ENCODE measurements around the gene SMPD4.
"Not testable (repeated sequence)": the region's sequence is repeated elsewhere in the genome, so short reads cannot be mapped to it uniquely, and the experiment has no call there.

SMPD4 gene

DNA sequence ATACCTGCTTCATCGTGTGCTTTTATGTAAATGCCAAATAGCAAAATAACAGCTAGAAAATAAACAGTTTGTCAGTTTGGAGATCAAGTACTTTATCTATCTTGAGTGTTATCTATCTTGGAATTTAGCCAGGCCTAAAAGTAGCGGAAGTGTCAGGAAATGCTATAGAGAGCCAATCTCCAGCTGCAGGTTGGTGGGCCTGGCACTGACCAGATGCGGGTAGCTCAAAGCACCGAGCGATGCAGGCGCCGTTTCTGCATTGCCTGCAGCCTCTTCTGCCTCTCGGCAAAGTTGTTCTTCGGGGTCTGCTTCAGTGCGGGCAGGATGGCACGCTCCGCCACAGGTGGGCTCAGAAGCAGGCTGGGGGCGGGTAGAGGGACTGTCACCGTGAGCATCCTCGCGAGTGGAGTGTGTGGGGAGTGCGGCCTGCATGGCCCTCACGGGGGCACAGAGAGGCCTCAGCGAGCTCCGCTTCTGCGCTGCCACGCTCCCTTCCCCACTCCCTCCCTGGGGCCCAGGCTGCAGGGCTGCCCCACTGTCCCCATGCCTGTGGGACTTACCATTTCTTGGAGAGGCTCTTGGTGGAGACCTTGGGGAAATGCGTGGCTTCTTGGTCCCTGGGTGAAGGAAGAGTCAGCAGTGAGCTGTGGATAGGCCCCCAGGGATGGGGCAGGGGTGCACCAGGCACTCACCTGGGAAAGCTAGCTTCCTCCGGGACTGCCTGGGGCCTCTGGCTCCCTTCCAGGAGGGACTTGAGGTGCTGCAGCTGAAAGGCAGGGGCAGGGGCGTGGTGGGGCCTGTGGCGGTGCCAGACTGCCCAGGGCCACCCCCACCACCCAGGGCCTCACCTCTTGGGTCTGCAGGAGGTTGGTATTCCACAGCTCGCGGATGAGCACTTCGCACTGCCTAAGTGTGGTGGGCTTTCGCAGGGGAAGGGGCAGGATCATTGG, 41.8 kb downstream of the SMPD4 start:
- not testable (repeated sequence) for DNase-seq (ENCODE audit: low read depth)

DNA sequence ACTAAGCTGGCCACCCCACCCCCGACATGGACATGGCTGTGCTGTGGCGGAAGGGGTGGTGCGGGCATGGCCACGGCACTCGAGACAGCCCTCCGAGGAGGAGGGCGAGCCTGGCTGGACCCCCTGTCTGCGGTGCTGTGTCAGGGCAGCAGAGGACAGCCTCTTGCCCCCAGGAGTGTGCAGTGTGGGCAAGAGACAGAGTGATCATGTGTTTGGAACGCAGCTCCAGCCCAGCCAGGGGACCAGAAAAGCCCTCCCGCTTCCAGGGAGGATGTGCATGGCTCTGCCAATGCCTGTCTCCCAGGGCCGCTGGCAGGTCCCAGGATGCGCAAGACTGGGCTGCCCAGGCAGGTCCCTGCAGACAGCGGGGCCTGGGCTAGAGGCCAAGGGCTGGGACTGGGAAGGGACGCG, 42.6 kb downstream of the SMPD4 start:
- not testable (repeated sequence) for DNase-seq (ENCODE audit: low read depth)

DNA sequence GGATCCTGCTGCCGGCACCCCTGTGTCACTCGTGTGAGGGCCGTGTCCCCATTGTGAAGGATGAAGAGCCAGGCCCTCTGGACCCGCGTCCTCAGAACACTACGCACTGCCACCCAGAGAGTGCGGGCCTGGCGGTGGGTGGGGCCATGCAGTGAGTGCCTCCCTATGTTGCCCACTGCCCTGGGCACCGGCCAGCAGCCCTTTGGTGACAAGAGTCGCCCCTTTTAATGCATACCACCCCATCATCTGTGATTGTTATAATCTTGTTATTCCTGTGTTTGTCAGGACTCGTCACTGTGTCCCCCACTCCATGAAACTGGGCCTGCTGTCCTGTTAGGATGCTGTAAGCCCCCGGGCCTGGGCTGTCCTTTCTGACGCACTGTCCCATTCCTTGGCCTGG, 43.1 kb downstream of the SMPD4 start:
- DNase-seq (ENCODE audit: low read depth) = not testable (repeated sequence)

DNA sequence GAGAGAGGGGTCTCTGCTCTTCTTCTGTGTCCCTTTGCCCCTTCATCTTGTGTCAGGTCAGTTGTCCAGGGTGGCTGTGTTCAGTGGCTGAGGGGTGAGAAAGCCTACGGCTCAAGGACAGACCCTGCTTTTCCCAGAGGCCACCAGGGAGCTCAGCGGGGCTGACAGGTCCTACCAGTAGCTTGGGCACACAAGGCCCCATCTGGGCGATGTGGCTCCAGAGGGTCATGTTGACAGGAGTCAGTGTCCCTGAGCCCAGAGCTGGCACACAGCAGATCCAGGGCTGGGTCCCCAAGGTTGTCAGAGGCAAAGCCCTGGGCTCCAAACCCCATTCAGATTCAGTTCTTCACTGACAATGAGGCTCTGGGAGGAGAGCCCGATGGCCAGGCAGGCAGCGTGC, 44.3 kb downstream of the SMPD4 start:
- DNase-seq (ENCODE audit: low read depth) = not testable (repeated sequence)

DNA sequence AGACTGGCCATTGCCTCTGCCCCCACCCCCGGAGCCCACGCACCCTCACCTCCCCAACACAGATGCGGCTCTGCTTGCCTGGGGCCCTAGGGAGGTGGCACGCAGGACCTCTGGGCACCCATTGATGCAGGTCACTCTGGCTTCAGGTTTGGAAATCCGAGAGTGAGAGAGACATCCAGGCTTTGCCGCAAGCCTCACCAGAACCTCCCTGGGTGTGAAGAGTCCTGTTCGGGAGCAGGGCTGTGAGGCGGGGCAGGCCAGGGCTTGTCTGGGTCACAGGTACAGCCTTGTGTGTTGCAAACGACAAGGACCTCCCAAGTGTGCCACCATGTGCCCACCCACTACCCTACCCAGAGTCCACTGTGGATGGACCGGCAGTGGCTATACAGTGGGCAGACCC, 44.9 kb downstream of the SMPD4 start:
- not testable (repeated sequence) for DNase-seq (ENCODE audit: low read depth)

DNA sequence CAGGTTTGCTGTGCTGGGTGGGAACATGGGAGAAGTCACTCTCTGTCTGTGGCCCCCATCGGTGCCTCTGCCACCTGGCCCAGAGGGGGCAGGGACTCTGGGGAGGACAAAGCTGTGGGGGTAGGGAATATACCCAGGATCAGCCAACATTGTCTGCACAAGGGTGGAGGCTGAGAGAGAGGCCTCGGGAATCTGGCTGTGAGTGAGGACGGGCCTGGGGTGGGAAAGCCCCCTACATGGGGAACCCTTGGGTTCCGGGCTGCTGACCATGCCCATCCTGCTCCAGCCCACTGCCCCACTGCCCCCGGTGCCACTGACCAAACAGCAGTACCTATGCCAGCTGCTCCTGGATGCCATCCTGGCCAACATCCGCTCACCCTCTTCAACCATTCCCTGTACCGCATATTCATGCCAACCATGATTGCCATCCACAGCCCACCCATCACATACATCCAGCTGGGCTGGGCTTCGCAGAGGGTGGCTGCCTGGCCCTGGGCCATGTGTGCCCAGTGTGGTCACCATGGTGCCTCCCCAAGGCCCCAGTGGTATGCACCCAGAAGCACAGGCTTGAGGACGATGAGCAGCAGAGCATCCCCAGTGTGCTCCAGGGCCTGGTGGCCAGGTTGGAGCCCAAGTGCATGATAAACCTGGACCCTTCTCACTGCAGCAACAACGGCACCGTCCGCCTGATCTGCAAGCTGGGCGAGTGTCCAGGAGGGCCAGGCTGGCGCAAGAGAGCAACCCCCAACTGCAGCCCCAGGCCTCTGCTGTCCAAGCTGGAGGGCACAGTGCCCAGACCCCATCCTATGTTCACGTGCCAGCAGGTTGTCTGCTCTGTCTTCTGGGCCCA, 45.5 kb downstream of the SMPD4 start:
- no peak for DNase-seq (ENCODE audit: low read depth)

DNA sequence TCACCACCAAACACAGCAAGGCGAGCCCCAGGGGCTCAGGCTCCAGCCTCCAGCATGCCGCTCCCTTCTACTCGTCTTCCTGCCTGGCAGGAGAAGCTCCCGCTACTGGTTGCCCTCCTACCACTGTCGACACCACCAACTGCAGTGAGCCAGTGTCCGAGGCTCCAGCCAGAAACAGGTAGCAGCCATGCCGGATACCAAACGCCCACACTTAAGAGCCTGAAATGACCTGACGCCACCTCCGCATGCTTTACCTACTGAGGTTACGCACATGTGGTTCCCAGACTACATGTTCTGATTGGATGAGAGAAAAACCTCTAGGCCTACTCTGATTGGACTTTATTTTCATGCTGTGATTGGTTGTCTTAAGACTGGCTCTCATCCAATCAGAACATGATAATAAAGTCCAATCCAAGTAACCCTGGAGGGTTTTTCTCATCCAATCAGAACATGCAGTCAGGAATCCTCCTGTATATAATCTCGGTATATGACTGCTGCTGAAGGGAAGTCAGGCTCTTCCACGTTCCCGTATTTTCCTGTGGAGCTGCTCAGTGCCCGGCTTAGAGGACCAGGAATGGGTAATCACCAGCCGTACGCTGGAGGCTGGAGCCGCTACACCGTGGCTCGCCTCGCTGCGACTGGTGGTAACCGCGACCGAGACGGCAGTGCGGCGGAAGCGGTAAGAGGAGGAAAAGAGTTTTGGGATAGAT, 52.1 kb downstream of the SMPD4 start, which contains the start of gene POTEF:
Gene POTEF, minus strand, starts transcription at position 103 of the 710 bp plus-strand sequence. CDS start 8,707 bp downstream, outside the sequence.
- not testable (repeated sequence) for DNase-seq (ENCODE audit: low read depth)

DNA sequence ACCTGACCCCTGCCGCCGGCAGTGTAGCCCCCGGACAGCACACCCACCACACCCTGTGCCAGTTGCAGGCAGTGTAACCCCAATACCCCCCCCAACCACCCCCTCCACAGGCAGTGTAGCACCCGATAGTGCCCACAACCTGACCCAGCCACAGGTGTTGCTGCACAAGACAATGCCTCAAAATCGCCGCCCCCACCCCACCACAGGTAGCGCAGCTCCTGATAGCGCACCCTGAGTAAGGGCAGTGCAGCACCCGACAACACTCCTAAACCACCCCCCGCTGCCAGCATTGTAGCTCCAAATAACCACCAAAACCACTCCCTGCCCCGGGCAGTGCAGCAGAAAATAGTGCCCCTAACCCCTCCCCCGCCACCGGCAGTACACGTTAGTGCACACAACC, 52.9 kb downstream of the SMPD4 start:
- DNase-seq (ENCODE audit: low read depth) = not testable (repeated sequence)

DNA sequence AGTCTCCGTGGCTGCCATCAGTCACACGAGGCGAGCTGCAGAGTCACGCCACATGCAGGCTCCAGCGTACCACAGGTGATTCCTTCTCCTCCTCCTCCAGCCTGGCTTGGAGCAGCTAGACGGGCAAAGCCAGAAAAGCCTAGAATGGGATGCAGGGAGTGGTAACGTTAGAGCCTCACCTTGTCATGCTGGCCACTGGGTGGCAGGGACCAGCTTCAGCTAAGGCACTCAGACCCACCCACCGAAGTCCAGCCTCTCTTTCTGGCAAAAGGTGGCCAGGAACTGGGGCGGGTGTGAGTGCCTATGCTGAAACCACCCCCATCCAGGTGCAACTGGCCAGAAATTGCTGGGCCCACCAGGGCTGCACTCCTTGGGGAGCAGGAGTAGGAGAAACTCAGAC, 53.7 kb downstream of the SMPD4 start:
- DNase-seq (ENCODE audit: low read depth) = not testable (repeated sequence)

DNA sequence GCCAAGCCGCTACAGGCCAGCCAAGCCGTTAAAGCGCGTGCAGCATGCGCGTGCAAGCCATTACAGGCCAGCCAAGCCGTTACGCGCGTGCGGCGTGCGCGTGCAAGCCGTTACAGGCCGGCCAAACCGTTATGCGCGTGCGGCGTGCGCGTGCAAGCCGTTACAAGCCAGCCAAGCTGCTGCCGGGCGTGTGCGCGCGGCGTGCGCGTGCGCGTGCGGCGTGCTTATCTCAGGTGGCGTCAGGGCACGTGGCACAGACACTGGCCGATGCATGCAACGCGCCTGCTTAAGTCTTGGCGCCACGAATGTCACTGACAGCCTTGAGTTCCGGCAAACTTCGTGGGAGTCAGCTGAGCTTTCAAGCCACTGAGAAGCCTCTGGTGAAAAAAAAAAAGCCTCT, 60.5 kb downstream of the SMPD4 start:
- DNase-seq (ENCODE audit: low read depth) = not testable (repeated sequence)

DNA sequence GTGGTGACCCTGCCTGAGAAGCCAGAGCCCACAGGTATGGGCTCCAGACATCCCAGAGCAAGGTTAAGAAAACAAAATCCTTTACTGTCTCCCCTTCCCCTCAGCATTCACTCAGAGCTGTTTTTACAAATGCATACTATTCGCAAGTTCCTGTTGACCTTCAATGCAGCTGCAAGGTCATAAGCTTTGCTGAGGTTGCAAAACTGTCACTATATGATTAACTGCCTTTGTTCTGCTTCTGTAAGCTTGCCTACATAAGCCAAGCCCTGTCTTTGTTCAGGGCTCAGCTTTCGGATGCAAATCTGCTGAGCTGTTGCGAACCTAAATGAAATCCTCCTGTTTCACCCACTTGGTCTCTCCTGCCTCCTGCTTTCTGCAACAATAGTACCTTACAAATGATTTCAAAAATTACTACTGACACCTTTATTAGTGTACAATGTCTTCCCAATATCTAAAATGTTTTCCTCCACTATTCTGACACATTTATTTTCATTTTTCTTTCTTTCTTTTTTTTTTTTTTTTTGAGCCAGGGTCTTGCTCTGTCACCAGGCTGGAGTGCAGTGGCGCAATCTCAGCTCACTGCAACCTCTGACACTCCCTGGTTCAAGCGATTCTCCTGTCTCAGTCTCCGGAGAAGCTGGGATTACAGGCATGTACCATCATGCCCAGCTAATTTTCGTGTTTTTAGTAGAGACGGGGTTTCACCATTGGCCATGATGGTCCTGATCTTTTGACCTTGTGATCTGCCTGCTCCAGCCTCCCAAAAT, 78.6 kb downstream of the SMPD4 start:
- not testable (repeated sequence) for DNase-seq (ENCODE audit: low read depth)

Measured in stimulated activated CD8-positive, alpha-beta memory T cell treated with anti-CD3 and anti-CD28 coated beads, Interleukin-15, amount 100 ng/mL, for 24 hours (primary cell).